ENCODE data around the gene AOX1.

The AOX1 gene

DNA sequence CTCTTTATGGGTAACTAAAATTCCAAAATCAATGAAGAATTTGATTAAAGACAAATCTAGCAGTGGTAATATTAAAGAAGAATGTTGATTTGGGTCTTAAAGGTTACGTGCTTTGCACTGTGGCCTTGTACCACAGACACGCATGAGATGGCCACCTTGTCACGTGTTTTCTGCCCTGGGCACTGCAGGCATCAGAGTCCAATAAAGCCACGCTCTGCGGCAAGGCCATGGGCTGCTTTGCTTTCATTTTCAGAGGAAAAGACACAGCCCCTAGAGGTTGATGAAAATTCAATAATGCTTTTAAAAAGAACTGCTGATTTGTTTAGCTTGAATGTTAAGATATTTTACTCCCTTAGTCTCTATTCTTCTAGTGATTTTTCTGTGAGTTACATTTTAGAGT lies 30.4 kb downstream of the AOX1 start (continued):
- TF ChIP-seq ZNF518A (tag by site-specific recombination; conservative IDR thresholded peaks at IDR 0.05; ENCODE audit: low read depth) (no peak), CTCF (tag by site-specific recombination; IDR thresholded peaks at IDR 0.05) (no peak), ZNF776 (tag by site-specific recombination; IDR thresholded peaks at IDR 0.05; ENCODE audit: borderline replicate concordance) (no peak), ZNF311 (tag by site-specific recombination; IDR thresholded peaks at IDR 0.05; ENCODE audit: borderline replicate concordance) (no peak), WT1 (tag by site-specific recombination; IDR thresholded peaks at IDR 0.05) (no peak), KLF8 (tag by site-specific recombination; IDR thresholded peaks at IDR 0.05) (no peak), ZNF132 (tag by site-specific recombination; IDR thresholded peaks at IDR 0.05; ENCODE audit: borderline replicate concordance) (no peak)

GRCh38 chr2:200616656-200617055 lies 30.8 kb downstream of the AOX1 start:
- H3K4me3 ChIP-seq (ENCODE audit: low read depth, low read length), result no peak overlapping the region
- no peaks in the 10 kb centered on the region for H3K36me3 ChIP-seq (ENCODE audit: control insufficient read depth in 2 of 2, insufficient read depth in 1 of 2, low read length in 2 of 2)
- no peaks in the 10 kb centered on the region for H3K4me1 ChIP-seq (ENCODE audit: control insufficient read depth, insufficient read depth, low read length)
- POLR2A ChIA-PET, result interaction anchor here (0.6 kb wide), 1 partner anchor 96 kb away, joined by 5 read pairs; no protein-coding TSS in a partner anchor
- CTCF ChIA-PET, result interaction anchor here (0.9 to 2.1 kb wide), 3 partner anchors 10 to 38 kb away, joined by 3 to 5 read pairs (median 3); no protein-coding TSS in a partner anchor
- H3K27ac ChIP-seq (ENCODE audit: extremely low read depth, low read depth, low read length), result no peak overlapping the region
- H3K9me3 ChIP-seq (ENCODE audit: control insufficient read depth, insufficient read depth, low read depth, low read length), result no peaks in the 10 kb centered on the region
- TF ChIP-seq ZNF19 (tag by site-specific recombination; IDR thresholded peaks at IDR 0.05; ENCODE audit: low read depth), result no peak
- no peak for TF ChIP-seq ZNF518A (tag by site-specific recombination; conservative IDR thresholded peaks at IDR 0.05; ENCODE audit: low read depth)
- no peak for TF ChIP-seq KLF16 (tag by site-specific recombination; IDR thresholded peaks at IDR 0.05)
- no peak for TF ChIP-seq BCL11A (tag by site-specific recombination; IDR thresholded peaks at IDR 0.05; ENCODE audit: low read depth)
- no peak for TF ChIP-seq ZNF311 (tag by site-specific recombination; IDR thresholded peaks at IDR 0.05; ENCODE audit: borderline replicate concordance)
- TF ChIP-seq, protein P1, sequence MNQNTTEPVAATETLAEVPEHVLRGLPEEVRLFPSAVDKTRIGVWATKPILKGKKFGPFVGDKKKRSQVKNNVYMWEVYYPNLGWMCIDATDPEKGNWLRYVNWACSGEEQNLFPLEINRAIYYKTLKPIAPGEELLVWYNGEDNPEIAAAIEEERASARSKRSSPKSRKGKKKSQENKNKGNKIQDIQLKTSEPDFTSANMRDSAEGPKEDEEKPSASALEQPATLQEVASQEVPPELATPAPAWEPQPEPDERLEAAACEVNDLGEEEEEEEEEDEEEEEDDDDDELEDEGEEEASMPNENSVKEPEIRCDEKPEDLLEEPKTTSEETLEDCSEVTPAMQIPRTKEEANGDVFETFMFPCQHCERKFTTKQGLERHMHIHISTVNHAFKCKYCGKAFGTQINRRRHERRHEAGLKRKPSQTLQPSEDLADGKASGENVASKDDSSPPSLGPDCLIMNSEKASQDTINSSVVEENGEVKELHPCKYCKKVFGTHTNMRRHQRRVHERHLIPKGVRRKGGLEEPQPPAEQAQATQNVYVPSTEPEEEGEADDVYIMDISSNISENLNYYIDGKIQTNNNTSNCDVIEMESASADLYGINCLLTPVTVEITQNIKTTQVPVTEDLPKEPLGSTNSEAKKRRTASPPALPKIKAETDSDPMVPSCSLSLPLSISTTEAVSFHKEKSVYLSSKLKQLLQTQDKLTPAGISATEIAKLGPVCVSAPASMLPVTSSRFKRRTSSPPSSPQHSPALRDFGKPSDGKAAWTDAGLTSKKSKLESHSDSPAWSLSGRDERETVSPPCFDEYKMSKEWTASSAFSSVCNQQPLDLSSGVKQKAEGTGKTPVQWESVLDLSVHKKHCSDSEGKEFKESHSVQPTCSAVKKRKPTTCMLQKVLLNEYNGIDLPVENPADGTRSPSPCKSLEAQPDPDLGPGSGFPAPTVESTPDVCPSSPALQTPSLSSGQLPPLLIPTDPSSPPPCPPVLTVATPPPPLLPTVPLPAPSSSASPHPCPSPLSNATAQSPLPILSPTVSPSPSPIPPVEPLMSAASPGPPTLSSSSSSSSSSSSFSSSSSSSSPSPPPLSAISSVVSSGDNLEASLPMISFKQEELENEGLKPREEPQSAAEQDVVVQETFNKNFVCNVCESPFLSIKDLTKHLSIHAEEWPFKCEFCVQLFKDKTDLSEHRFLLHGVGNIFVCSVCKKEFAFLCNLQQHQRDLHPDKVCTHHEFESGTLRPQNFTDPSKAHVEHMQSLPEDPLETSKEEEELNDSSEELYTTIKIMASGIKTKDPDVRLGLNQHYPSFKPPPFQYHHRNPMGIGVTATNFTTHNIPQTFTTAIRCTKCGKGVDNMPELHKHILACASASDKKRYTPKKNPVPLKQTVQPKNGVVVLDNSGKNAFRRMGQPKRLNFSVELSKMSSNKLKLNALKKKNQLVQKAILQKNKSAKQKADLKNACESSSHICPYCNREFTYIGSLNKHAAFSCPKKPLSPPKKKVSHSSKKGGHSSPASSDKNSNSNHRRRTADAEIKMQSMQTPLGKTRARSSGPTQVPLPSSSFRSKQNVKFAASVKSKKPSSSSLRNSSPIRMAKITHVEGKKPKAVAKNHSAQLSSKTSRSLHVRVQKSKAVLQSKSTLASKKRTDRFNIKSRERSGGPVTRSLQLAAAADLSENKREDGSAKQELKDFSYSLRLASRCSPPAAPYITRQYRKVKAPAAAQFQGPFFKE (tag by site-specific recombination; IDR thresholded peaks at IDR 0.05; ENCODE audit: borderline replicate concordance), result no peak
- TF ChIP-seq ZNF169 (tag by site-specific recombination; IDR thresholded peaks at IDR 0.05), result no peak
- TF ChIP-seq SP2 (tag by site-specific recombination; IDR thresholded peaks at IDR 0.05), result no peak
- TF ChIP-seq ZNF211 (tag by site-specific recombination; IDR thresholded peaks at IDR 0.05; ENCODE audit: low read depth), result no peak
- no peak for TF ChIP-seq ZNF302 (tag by site-specific recombination; IDR thresholded peaks at IDR 0.05; ENCODE audit: low read depth)
- no peak for TF ChIP-seq ZNF501 (tag by site-specific recombination; IDR thresholded peaks at IDR 0.05)
- no peak for TF ChIP-seq ZNF830 (tag by site-specific recombination; IDR thresholded peaks at IDR 0.05; ENCODE audit: low read depth)
- no peak for TF ChIP-seq ZNF473 (tag by site-specific recombination; IDR thresholded peaks at IDR 0.05)
